GM18505 (cell line): Measurements from ENCODE around the gene BPIFB1.

Source experiments
- ATAC-seq: cut with Tn5 transposase; IDR thresholded peaks from one replicate; pipeline ENCODE4 v1.9.1; 2021; ENCODE audit not compliant: unreplicated experiment
- POLR2A ChIP-seq: IDR thresholded peaks from 4 replicates; pipeline ENCODE4 v1.6.1; 2011; ENCODE audit warnings: borderline replicate concordance; ENCODE audit not compliant: insufficient read depth, insufficient read length; ENCODE audit errors: extremely low read depth

BPIFB1 gene

GRCh38 chr20:33252460-33252859 is 30.6 kb upstream of the BPIFB1 start:
- no peak for TF ChIP-seq POLR2A
- ATAC-seq = no peak

- TF ChIP-seq POLR2A = no peak
Measured at GRCh38 chr20:33255005-33255404, 28.0 kb upstream of the BPIFB1 start.

GRCh38 chr20:33257237-33257636 is 25.8 kb upstream of the BPIFB1 start:
- TF ChIP-seq POLR2A = no peak
- no peak for ATAC-seq

More at GRCh38 chr20:33255005-33255404, 28.0 kb upstream of the BPIFB1 start:
- ATAC-seq = no peak

GRCh38 chr20:33259371-33259770 is 23.6 kb upstream of the BPIFB1 start:
- TF ChIP-seq POLR2A = no peak
- ATAC-seq = no peak

GRCh38 chr20:33261465-33261864 is 21.5 kb upstream of the BPIFB1 start:
- TF ChIP-seq POLR2A = no peak
- ATAC-seq = no peak

- TF ChIP-seq POLR2A = no peak
- no peak for ATAC-seq
Measured at GRCh38 chr20:33262658-33263065, 20.4 kb upstream of the BPIFB1 start.

GRCh38 chr20:33263784-33264183 is 19.2 kb upstream of the BPIFB1 start:
- ATAC-seq = no peak
- TF ChIP-seq POLR2A = no peak

- TF ChIP-seq POLR2A = no peak
- no peak for ATAC-seq
Measured at GRCh38 chr20:33267701-33268100, 15.3 kb upstream of the BPIFB1 start.

GRCh38 chr20:33272155-33272873 is 10.7 kb upstream of the BPIFB1 start:
- TF ChIP-seq POLR2A = no peak
- no peak for ATAC-seq

GRCh38 chr20:33273117-33273851 is 9.7 kb upstream of the BPIFB1 start:
- no peak for ATAC-seq
- TF ChIP-seq POLR2A = no peak

GRCh38 chr20:33275215-33275614 is 7.8 kb upstream of the BPIFB1 start:
- ATAC-seq = no peak
- no peak for TF ChIP-seq POLR2A

GRCh38 chr20:33275871-33276270 is 7.1 kb upstream of the BPIFB1 start:
- no peak for TF ChIP-seq POLR2A
- ATAC-seq = no peak

- TF ChIP-seq POLR2A = no peak
- no peak for ATAC-seq
Measured at GRCh38 chr20:33276303-33277113, 6.5 kb upstream of the BPIFB1 start.
